GM12891 (cell line): ENCODE results near the gene CYP27B1.

Experiments used
- PAX5 ChIP-seq: IDR thresholded peaks from 2 replicates; pipeline ENCODE4 v1.6.1; 2011; ENCODE audit warnings: low read length, moderate library complexity, mild to moderate bottlenecking; ENCODE audit not compliant: insufficient read depth, severe bottlenecking
- POLR2A ChIP-seq: IDR thresholded peaks from 2 replicates; pipeline ENCODE4 v1.6.1; 2011; ENCODE audit warnings: low read depth, low read length, control low read depth
- POLR2AphosphoS5 ChIP-seq: IDR thresholded peaks from 2 replicates; pipeline ENCODE4 v1.6.1; 2011; ENCODE audit warnings: low read depth, low read length, control low read depth
- SPI1 ChIP-seq: IDR thresholded peaks from 2 replicates; pipeline ENCODE4 v1.6.1; 2011; ENCODE audit warnings: low read depth, low read length, control low read depth
- TAF1 ChIP-seq: IDR thresholded peaks from 2 replicates; pipeline ENCODE4 v1.6.1; 2011; ENCODE audit warnings: low read depth, low read length, control low read depth

DNA sequence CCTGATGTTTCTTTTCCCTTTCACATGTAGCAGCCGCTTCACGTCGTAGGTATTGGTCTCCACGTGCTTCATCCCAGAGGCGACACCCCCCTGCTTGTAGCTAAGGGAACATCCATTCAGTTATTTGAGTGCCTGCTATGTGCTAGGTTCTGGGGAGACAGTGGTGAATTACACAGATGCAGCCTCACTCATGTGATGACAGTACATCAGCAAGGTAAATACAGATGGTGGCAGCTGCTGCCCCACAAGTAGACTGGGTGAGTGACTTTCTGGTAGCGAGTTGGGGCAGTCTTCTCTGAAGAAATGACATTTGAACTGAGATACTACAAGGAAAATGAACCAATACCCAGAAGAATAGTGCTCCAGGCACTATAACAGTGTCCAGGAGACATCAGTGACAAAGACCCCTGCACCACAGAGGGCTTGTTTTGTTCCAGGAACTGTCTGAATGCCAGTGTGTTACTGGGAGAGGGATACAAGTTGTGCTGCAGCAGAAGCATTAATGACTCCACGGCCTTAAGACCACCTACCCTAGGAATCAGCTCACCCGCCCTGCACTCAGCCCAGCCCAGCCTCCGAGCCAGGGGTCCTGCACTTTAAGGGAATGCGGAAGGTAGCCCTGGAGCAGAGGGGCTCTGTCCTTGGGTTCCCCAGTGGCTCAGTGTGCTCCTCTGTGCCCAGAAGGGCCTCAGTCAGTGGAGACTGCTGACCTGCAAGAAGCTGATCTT is 44.3 kb upstream of the CYP27B1 start:
- TF ChIP-seq POLR2AphosphoS5 (no peak), POLR2A (no peak), TAF1 (no peak), SPI1 (no peak), PAX5 (no peak)
